Neural cell (in vitro differentiated cells): Measurements from ENCODE around the gene NEK6.

Experiments used
- EZH2 ChIP-seq: fragments of 200-600, 300-800 bp; shearing (Covaris generic), sonication (generic); IDR thresholded peaks from 2 replicates; pipeline ENCODE4 v1.6.1; 2014; ENCODE audit warnings: antibody characterized with exemption, low read length, borderline replicate concordance, mild to moderate bottlenecking; ENCODE audit not compliant: insufficient read depth, poor library complexity, severe bottlenecking
- POLR2AphosphoS5 ChIP-seq: IDR thresholded peaks from 2 replicates; pipeline ENCODE4 v1.6.1; 2012
- RAD21 ChIP-seq: fragments of 450-650 bp; conservative IDR thresholded peaks from 2 replicates; pipeline ENCODE4 v1.6.1; 2014; ENCODE audit warnings: antibody characterized with exemption, mild to moderate bottlenecking, moderate library complexity
- TAF1 ChIP-seq: IDR thresholded peaks from 2 replicates; pipeline ENCODE4 v1.6.1; 2012; ENCODE audit warnings: low read depth
- TF ChIP-seq, protein P1 (sequence below): fragments of 450-650 bp; IDR thresholded peaks from 2 replicates; pipeline ENCODE4 v1.5.1; 2014; ENCODE audit warnings: antibody characterized with exemption, mild to moderate bottlenecking, moderate library complexity; ENCODE audit not compliant: poor library complexity, severe bottlenecking

DNA sequence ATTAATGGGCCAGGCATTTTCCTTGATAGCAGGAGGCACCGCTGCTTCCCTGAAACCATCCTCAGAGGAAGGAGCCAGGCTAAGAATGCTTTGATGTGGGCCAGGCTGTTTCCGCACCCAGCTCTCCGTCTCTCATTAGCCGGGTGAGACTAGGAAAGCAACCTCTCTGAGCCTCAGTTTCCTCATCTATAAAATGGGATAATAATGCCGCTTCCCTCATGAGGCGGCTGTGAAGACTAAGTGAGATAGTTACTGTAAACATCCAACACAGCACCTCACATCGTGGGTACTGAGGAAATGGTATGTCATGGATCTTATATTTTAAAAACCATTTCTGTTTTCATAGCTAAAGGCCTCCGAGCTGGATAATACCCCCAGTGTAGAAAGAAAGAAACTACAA is 46.5 kb downstream of the NEK6 start:
- TF ChIP-seq, protein P1, sequence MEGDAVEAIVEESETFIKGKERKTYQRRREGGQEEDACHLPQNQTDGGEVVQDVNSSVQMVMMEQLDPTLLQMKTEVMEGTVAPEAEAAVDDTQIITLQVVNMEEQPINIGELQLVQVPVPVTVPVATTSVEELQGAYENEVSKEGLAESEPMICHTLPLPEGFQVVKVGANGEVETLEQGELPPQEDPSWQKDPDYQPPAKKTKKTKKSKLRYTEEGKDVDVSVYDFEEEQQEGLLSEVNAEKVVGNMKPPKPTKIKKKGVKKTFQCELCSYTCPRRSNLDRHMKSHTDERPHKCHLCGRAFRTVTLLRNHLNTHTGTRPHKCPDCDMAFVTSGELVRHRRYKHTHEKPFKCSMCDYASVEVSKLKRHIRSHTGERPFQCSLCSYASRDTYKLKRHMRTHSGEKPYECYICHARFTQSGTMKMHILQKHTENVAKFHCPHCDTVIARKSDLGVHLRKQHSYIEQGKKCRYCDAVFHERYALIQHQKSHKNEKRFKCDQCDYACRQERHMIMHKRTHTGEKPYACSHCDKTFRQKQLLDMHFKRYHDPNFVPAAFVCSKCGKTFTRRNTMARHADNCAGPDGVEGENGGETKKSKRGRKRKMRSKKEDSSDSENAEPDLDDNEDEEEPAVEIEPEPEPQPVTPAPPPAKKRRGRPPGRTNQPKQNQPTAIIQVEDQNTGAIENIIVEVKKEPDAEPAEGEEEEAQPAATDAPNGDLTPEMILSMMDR, result no peak
- TF ChIP-seq POLR2AphosphoS5 (no peak), RAD21 (no peak), TAF1 (no peak), EZH2 (no peak)
